H7 (cell line): ENCODE measurements around the gene COL6A3. TPM values are rescaled to one million over a fixed set of nuclear protein-coding genes. Genes with fewer than 3 reads are reported as not detected.

Experiments used
- DNase-seq: peaks from one replicate; pipeline ENCODE4 v3.0.0; 2012
- H3K27me3 ChIP-seq: 2 replicates; pipeline ENCODE4 v1.6.0; 2011; ENCODE audit warnings: mild to moderate bottlenecking, low read length; ENCODE audit not compliant: control insufficient read depth, insufficient read depth
- H3K36me3 ChIP-seq: replicated peaks from 2 replicates; pipeline ENCODE4 v1.5.1; 2011; ENCODE audit warnings: low read length; ENCODE audit not compliant: control insufficient read depth, insufficient read depth
- H3K4me3 ChIP-seq: 2 replicates; pipeline ENCODE4 v1.5.1; 2011; ENCODE audit warnings: low read depth, mild to moderate bottlenecking, control low read depth, low read length, moderate library complexity; ENCODE audit not compliant: insufficient read depth
- total RNA-seq: library from RNA; depleted of rRNA; stranded (reverse); fragments of >200 nt; shearing (Covaris generic); gene quantifications from 2 replicates; pipeline ENCODE4 v1.2.3, GENCODE V29; 2014; rRNA removed

The COL6A3 gene
- 5.1 and 7.0 TPM in 2 replicates for total RNA-seq

- DNase-seq: no peak
- no peaks in the 10 kb centered on the region for H3K27me3 ChIP-seq
- H3K36me3 ChIP-seq: no peaks in the 10 kb centered on the region
- H3K4me3 ChIP-seq: no peak within 1 kb of the TSS
Observed at GRCh38 chr2:237413777-237414661, at the start of gene COL6A3. COL6A3 (minus strand) TSS chr2:237414164; CDS start chr2:237396817, 17,347 bp downstream.

GRCh38 chr2:237459741-237460174 lies 45.8 kb upstream of the COL6A3 start:
- no peak for DNase-seq
- H3K27me3 ChIP-seq: no peaks in the 10 kb centered on the region
- H3K4me3 ChIP-seq: no peak overlapping the region
- H3K36me3 ChIP-seq: no peaks in the 10 kb centered on the region

- Histone ChIP-seq H3K4me3 (no peak overlapping the region), H3K27me3 (no peaks in the 10 kb centered on the region), H3K36me3 (no peaks in the 10 kb centered on the region)
- DNase-seq: no peak
Observed at GRCh38 chr2:237459226-237459625, 45.3 kb upstream of the COL6A3 start.

GRCh38 chr2:237458519-237458918 lies 44.6 kb upstream of the COL6A3 start:
- H3K36me3 ChIP-seq: no peaks in the 10 kb centered on the region
- no peak overlapping the region for H3K4me3 ChIP-seq
- H3K27me3 ChIP-seq: no peaks in the 10 kb centered on the region
- DNase-seq: no peak

- Histone ChIP-seq H3K36me3 (no peaks in the 10 kb centered on the region), H3K4me3 (no peak overlapping the region), H3K27me3 (no peaks in the 10 kb centered on the region)
- DNase-seq: no peak
Observed at GRCh38 chr2:237457388-237457941, 43.5 kb upstream of the COL6A3 start.

GRCh38 chr2:237456200-237456843 lies 42.4 kb upstream of the COL6A3 start:
- H3K4me3 ChIP-seq: no peak overlapping the region
- no peak for DNase-seq

GRCh38 chr2:237455764-237456163 lies 41.8 kb upstream of the COL6A3 start:
- DNase-seq: no peak
- no peaks in the 10 kb centered on the region for H3K27me3 ChIP-seq
- H3K36me3 ChIP-seq: no peaks in the 10 kb centered on the region
- H3K4me3 ChIP-seq: no peak overlapping the region

More at GRCh38 chr2:237456200-237456843, 42.4 kb upstream of the COL6A3 start:
- Histone ChIP-seq H3K36me3 (no peaks in the 10 kb centered on the region), H3K27me3 (no peaks in the 10 kb centered on the region)

GRCh38 chr2:237453671-237454070 lies 39.7 kb upstream of the COL6A3 start:
- no peaks in the 10 kb centered on the region for H3K36me3 ChIP-seq
- H3K4me3 ChIP-seq: no peak overlapping the region
- no peak for DNase-seq
- H3K27me3 ChIP-seq: no peaks in the 10 kb centered on the region; the same call in 1 of the 2 replicates

GRCh38 chr2:237452861-237453260 lies 38.9 kb upstream of the COL6A3 start:
- no peak overlapping the region for H3K4me3 ChIP-seq
- H3K36me3 ChIP-seq: no peaks in the 10 kb centered on the region
- H3K27me3 ChIP-seq: no peaks in the 10 kb centered on the region; the same call in 1 of the 2 replicates
- no peak for DNase-seq

- H3K27me3 ChIP-seq: no peaks in the 10 kb centered on the region; the same call in 1 of the 2 replicates
- H3K4me3 ChIP-seq: no peak overlapping the region
- peak; percentile 87 for DNase-seq
- H3K36me3 ChIP-seq: no peaks in the 10 kb centered on the region
Observed at GRCh38 chr2:237451643-237452469, 37.9 kb upstream of the COL6A3 start.

GRCh38 chr2:237450583-237450982 lies 36.6 kb upstream of the COL6A3 start:
- Histone ChIP-seq H3K4me3 (no peak overlapping the region), H3K27me3 (no peaks in the 10 kb centered on the region; the same call in 1 of the 2 replicates), H3K36me3 (no peaks in the 10 kb centered on the region)
- DNase-seq: no peak

GRCh38 chr2:237450108-237450507 lies 36.1 kb upstream of the COL6A3 start:
- H3K27me3 ChIP-seq: no peaks in the 10 kb centered on the region; the same call in 1 of the 2 replicates
- H3K36me3 ChIP-seq: no peaks in the 10 kb centered on the region
- no peak for DNase-seq
- H3K4me3 ChIP-seq: no peak overlapping the region

GRCh38 chr2:237449193-237449881 lies 35.4 kb upstream of the COL6A3 start:
- DNase-seq: peak; percentile 58
- H3K27me3 ChIP-seq: peaks cover 1% of the 10 kb centered on the region
- H3K4me3 ChIP-seq: no peak overlapping the region
- H3K36me3 ChIP-seq: no peaks in the 10 kb centered on the region
